GM18507 (cell line): ENCODE measurements around the gene SRPX2.
A peak's percentile ranks its signal among the peaks of the same experiment; 100 is the strongest.

ENCODE experiments used
- DNase-seq: peaks from one replicate; pipeline ENCODE4 v3.0.0; 2011; ENCODE audit warnings: low read depth; ENCODE audit not compliant: insufficient read length; ENCODE audit errors: extremely low spot score
- FAIRE-seq: peaks from 2 replicates; lab custom pipeline; 2011; peaks lifted over from hg19 to GRCh38; lab: Jason Lieb, UNC

SRPX2 gene

GRCh38 chrX:100643956-100644860 lies at the start of gene SRPX2:
Gene SRPX2 (plus strand): TSS chrX:100644199. CDS start chrX:100646323, 2,124 bp downstream.
- DNase-seq = no peak
- FAIRE-seq = no peak

DNA sequence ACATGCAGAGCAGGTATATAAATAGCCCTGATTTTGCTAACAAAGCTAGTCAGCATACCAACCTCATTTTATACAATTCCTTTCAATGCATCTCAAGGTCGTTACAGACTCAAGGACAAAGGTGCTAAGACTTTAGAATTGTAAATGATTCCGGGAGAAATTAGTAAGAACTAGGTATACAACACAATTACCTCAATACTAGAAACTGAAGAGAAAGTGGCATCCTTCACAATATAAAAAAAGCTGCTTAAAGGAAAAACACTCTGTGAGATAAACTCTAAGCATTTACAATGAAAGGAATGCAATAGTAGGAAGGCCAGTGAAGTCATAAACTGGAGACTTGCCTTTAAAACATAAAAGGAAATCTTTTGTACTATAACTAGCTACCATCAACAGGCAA lies 47.4 kb upstream of the SRPX2 start:
- DNase-seq (no peak), FAIRE-seq (no peak)

GRCh38 chrX:100599456-100599855 lies 44.5 kb upstream of the SRPX2 start:
- no peak for FAIRE-seq
- no peak for DNase-seq

DNA sequence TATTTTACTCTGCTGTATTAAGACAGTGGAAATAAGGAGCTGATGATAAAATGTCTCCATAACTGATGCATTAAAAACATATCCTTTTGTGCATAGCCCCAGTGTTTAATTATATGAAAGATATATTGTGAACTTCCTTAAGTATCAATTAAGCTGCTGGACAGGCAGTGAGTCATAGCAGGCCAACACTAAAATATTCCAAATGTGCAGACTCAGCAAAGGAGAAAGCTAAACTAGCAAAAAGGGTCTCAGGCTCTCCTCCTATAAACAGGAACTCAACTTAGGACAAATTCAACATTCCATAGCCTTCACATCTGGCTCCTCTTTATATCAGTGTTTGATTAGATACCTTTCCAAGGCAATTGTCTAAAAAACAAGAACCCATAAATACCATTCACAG lies 43.7 kb upstream of the SRPX2 start:
- DNase-seq = no peak
- no peak for FAIRE-seq

DNA sequence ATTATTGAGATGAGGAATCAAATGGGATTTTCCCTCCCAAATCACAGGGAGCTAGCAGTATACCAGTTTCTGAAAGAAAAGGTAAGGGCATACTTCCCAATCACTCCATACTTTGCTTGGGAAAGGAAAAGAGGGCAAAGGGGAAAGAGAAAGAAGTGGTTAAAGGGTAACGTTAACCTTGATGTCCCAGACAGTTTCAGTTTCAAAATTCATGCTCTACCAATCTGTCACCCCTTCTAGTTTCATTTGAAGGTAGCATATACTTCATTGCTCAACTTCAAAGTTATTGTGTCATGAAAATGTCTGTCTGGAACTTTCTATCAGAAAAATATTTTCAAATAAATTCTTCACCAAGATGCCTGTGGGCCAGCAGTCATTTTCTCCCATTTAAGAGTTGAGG lies 43.2 kb upstream of the SRPX2 start:
- FAIRE-seq (peak; percentile 79), DNase-seq (no peak)

GRCh38 chrX:100606753-100607152 lies 37.2 kb upstream of the SRPX2 start:
- DNase-seq = no peak
- no peak for FAIRE-seq

- no peak for FAIRE-seq
- DNase-seq = no peak
Measured at GRCh38 chrX:100609591-100609990, 34.4 kb upstream of the SRPX2 start.

- FAIRE-seq (no peak), DNase-seq (no peak)
Measured at GRCh38 chrX:100611951-100612350, 32.0 kb upstream of the SRPX2 start.

DNA sequence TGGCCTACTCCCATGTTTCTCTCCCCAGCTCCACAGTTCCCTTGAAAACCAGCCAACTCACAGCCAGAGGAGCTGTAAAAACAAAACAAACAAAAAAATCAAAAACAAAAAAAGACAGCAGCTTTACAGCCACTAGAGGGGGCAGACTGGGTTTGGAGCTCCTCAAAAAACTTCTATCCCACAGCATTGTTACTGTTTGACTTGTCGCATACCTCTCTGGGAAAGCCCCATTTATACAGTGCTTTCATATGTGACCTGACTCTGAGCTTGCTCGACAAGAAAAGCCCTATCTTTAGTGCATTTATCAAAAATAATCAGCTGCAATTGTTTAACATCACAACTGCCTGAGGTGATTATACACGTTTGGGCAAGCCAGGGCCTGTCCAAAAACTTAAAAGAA lies 29.0 kb upstream of the SRPX2 start:
- FAIRE-seq (no peak), DNase-seq (no peak)

GRCh38 chrX:100623001-100623400 lies 21.0 kb upstream of the SRPX2 start:
- DNase-seq (no peak), FAIRE-seq (peak; percentile 56)

GRCh38 chrX:100625985-100626491 lies 18.0 kb upstream of the SRPX2 start:
- peak; percentile 91 for FAIRE-seq
- peak; percentile 14 for DNase-seq

DNA sequence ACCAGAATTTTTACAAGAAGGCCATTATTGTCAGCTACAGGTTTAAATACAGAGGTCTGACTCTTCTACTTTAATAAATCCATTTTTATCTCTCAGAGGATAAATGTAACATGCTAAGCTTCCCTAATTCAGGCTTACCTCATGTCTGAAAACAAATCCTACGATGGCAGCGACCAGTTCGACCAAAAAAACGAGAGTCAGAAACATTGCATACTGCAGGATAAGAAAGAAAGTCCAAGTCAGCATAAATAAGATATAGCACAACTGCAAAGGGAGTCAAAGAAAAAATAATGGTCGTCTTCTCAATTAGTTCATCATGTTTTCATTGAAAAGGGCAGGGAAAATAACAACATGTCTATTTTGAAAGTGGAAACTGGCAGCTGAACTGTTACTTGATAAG lies 9.0 kb upstream of the SRPX2 start:
- DNase-seq (no peak), FAIRE-seq (no peak)

GRCh38 chrX:100635989-100636320 lies 8.0 kb upstream of the SRPX2 start:
- no peak for DNase-seq
- FAIRE-seq = no peak

GRCh38 chrX:100636321-100636991 lies 7.5 kb upstream of the SRPX2 start, which contains the start of gene TSPAN6:
Gene TSPAN6 (minus strand): TSS chrX:100636806. CDS start chrX:100636694, 112 bp downstream.
- FAIRE-seq (peak; percentile 85), DNase-seq (peak; percentile 29)

DNA sequence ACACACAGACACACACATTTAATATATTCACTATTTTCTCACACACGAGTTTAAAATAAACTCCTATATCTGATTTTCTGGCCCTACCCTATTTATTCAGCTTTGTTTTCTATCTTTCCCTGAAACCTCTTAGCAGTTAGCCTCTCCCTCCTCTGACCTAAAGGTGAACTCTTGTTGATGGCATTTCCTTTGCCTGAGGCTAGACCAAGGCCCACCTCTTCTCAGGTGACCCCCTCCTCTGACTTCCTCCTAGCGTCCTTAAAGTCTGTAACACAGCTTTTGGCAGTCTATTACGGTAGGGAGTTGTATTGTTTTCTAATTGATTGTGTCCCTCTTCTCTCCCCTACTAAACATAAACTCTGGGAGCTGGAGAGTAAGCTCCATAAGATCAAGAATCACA lies 1.7 kb upstream of the SRPX2 start:
- DNase-seq = no peak
- FAIRE-seq = no peak

DNA sequence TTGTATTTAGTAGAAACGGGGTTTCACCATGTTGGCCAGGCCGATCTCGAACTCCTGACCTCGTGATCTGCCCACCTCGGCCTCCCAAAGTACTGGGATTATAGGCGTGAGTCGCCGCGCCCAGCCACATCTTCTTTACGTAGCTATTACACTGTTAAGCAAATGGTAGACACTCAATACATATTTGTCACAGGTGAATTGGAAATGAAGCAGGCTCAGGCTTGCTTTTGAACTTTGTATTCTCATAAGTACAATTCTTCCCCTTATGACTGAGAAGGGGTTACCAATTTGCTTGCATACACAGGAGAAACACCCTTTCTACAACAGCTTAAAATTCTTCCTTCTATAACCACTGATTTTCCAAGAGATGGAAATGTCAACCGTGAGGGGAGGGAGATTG lies 787 bp upstream of the SRPX2 start:
- DNase-seq (no peak), FAIRE-seq (no peak)

GRCh38 chrX:100645106-100645505 lies 1.1 kb downstream of the SRPX2 start:
- FAIRE-seq (no peak), DNase-seq (no peak)

GRCh38 chrX:100647095-100647494 lies 3.1 kb downstream of the SRPX2 start:
- FAIRE-seq (no peak), DNase-seq (no peak)

DNA sequence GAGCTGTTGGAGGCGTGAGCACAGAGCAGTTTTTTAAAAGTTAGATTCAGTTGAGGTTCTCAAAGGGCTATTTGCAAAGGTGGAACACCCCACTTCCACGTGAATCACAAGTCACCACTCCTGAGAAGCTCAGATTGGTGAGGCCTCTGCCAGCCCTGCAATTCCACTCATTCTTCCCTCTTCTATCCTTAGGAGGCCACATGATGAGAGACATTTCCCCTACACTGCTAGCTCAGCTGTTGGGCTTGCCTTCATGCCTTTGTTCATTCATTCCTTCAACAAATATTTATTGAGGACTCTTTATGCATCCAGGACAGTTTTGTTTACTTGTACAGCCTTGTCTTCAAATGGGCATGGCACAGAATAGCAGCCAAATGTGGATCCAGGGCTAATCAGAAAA lies 3.7 kb downstream of the SRPX2 start:
- no peak for FAIRE-seq

GRCh38 chrX:100648458-100649417 lies 4.7 kb downstream of the SRPX2 start:
- FAIRE-seq = no peak
- DNase-seq = no peak

More for the DNA sequence above, 3.7 kb downstream of the SRPX2 start:
- no peak for DNase-seq
